Tibial artery (tissue), 4 donors: ENCODE results near the gene TRIM60.

Experiments used
- DNase-seq, 2 donors: peaks; one replicate each; pipeline ENCODE4 v3.0.0-alpha.2; 2019
- H3K27ac ChIP-seq, 2 donors: fragments of 200-600 bp; sonication (generic) in 1 of 2; 1 replicate in 1 of 2; 2 replicates in 1 of 2; pipeline ENCODE4 v1.5.1; 2018 to 2019; ENCODE audit warnings: mild to moderate bottlenecking in 1 of 2
- H3K27me3 ChIP-seq, 2 donors: fragments of 200-600 bp; sonication (generic) in 1 of 2; one replicate each; pipeline versions ENCODE4 v1.5.1 to v1.6.0; 2016 to 2019
- H3K36me3 ChIP-seq, 3 donors: fragments of 200-600 bp; sonication (generic) in 2 of 3; one replicate each; pipeline ENCODE4 v1.5.1; 2016 to 2019; ENCODE audit warnings: mild to moderate bottlenecking in 2 of 3
- H3K4me1 ChIP-seq, 4 donors: fragments of 200-600 bp; sonication (generic) in 2 of 4; 1 replicate in 3 of 4; 2 replicates in 1 of 4; pipeline ENCODE4 v1.5.1; 2016 to 2019
- H3K4me3 ChIP-seq, 2 donors: fragments of 200-600 bp; sonication (generic) in 1 of 2; 1 replicate in 1 of 2; 2 replicates in 1 of 2; pipeline ENCODE4 v1.5.1; 2018 to 2019; ENCODE audit warnings: mild to moderate bottlenecking in 2 of 2
- H3K9me3 ChIP-seq, 3 donors: fragments of 200-600 bp; sonication (generic) in 1 of 3; one replicate each; pipeline ENCODE4 v1.5.1; 2016 to 2019
- CTCF ChIP-seq, 2 experiments: fragments of 200-600 bp in 1 of 2; fragments of 450-650 bp in 1 of 2; IDR thresholded peaks; one replicate each; pipeline ENCODE4 v1.5.1; 2017 to 2019; ENCODE audit warnings: antibody characterized with exemption in 2 of 2, mild to moderate bottlenecking in 1 of 2, moderate library complexity in 1 of 2
- intact Hi-C: fragments of 100-400 bp; cut with DNase I; formaldehyde crosslinking; loops from one replicate; pipeline ENCODE4 v1.15.0; 2023; ENCODE audit warnings: low total_unique reads

Gene TRIM60

GRCh38 chr4:165048170-165048569, 16.4 kb downstream of the TRIM60 start:
- intact Hi-C loops, result no loop called here
- H3K27ac ChIP-seq, result no peak overlapping the region

GRCh38 chr4:165052627-165053026, 20.8 kb downstream of the TRIM60 start:
- Histone ChIP-seq H3K36me3 (no peaks in the 10 kb centered on the region), H3K9me3 (no peaks in the 10 kb centered on the region), H3K27me3 (no peaks in the 10 kb centered on the region), H3K4me3 (no peak overlapping the region), H3K4me1 (no peaks in the 10 kb centered on the region), H3K27ac (no peak overlapping the region)
- no peak for DNase-seq
- intact Hi-C loops, result no loop called here
- no peak for TF ChIP-seq CTCF (IDR thresholded peaks at IDR 0.05)

More at GRCh38 chr4:165048170-165048569, 16.4 kb downstream of the TRIM60 start:
- no peak for DNase-seq
- no peak for TF ChIP-seq CTCF (IDR thresholded peaks at IDR 0.05)
- Histone ChIP-seq H3K9me3 (no peaks in the 10 kb centered on the region), H3K4me1 (no peaks in the 10 kb centered on the region), H3K4me3 (no peak overlapping the region), H3K27me3 (no peaks in the 10 kb centered on the region), H3K36me3 (no peaks in the 10 kb centered on the region)

- Histone ChIP-seq H3K4me1 (no peaks in the 10 kb centered on the region), H3K36me3 (no peaks in the 10 kb centered on the region), H3K27me3 (no peaks in the 10 kb centered on the region), H3K9me3 (no peaks in the 10 kb centered on the region), H3K4me3 (no peak within 1 kb of the TSS), H3K27ac (no peak within 1 kb of the TSS)
- no peak for DNase-seq
- no peak for TF ChIP-seq CTCF (IDR thresholded peaks at IDR 0.05)
- intact Hi-C loops, result no loop called here
Measured at GRCh38 chr4:165053645-165054044, 21.8 kb downstream of the TRIM60 start, which contains the start of gene TRIM75. Gene TRIM75 (plus strand): TSS chr4:165053866. CDS start chr4:165059148, 5,282 bp downstream.

DNA sequence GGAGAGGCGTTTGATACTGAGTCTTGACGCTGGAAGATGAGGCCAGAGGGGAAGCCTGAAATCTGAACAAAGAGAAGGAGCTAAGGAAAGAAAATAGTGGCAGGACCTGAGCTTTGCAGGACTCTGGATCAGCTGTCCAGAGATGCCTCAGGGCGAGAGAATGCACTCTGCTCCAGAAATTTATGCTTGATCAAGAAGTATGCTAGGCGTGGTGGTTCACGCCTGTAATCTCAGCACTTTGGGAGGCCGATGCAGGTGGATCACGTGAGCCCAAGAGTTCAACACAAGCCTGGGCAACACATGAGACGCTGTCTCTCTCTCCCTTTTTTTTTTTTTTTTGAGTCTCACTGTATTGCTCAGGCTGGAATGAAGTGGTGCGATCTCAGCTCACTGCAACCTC, 23.8 kb downstream of the TRIM60 start:
- DNase-seq, result no peak
- TF ChIP-seq CTCF (IDR thresholded peaks at IDR 0.05), result no peak
- intact Hi-C loops, result no loop called here
- Histone ChIP-seq H3K27me3 (no peaks in the 10 kb centered on the region), H3K27ac (no peak overlapping the region), H3K4me3 (no peak overlapping the region), H3K4me1 (no peaks in the 10 kb centered on the region), H3K36me3 (no peaks in the 10 kb centered on the region), H3K9me3 (no peaks in the 10 kb centered on the region)

DNA sequence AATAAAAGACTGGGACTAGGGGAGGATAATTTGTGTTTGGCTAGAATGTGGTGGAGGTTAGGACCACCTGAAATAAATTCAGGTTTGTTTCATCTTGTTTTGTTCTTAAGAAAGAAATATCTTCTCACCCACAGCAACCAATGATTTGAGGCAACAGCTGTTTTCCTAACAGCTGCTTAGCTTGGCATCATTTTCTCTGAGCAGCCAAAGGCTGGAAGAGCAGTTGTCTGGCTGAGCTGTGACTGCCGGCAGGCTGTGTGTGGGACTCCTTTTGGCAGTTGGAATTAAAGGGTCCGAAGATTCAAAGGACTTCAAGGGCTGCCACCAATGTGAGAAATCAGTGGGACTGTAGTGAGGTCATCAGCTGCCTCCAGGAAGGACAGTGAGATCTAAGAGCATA, 26.9 kb downstream of the TRIM60 start:
- Histone ChIP-seq H3K4me1 (no peaks in the 10 kb centered on the region), H3K36me3 (no peaks in the 10 kb centered on the region), H3K4me3 (no peak overlapping the region), H3K27me3 (no peaks in the 10 kb centered on the region), H3K9me3 (no peaks in the 10 kb centered on the region), H3K27ac (no peak overlapping the region)
- TF ChIP-seq CTCF (IDR thresholded peaks at IDR 0.05), result no peak
- DNase-seq, result no peak
- intact Hi-C loops, result no loop called here

- Histone ChIP-seq H3K4me3 (no peak overlapping the region), H3K27ac (no peak overlapping the region), H3K36me3 (no peaks in the 10 kb centered on the region), H3K9me3 (no peaks in the 10 kb centered on the region), H3K4me1 (no peaks in the 10 kb centered on the region), H3K27me3 (no peaks in the 10 kb centered on the region)
- DNase-seq, result no peak
- intact Hi-C loops, result no loop called here
- no peak for TF ChIP-seq CTCF (IDR thresholded peaks at IDR 0.05)
Measured at GRCh38 chr4:165059386-165059785, 27.6 kb downstream of the TRIM60 start.
